Liver (tissue), 9 donors: ENCODE data around the gene FAM193A. TPM values are rescaled to one million over a fixed set of nuclear protein-coding genes. Genes with fewer than 3 reads are reported as not detected.

Source experiments
- DNase-seq: peaks from one replicate; pipeline ENCODE4 v3.0.0-alpha.2; 2017; ENCODE audit warnings: low spot score
- H3K27ac ChIP-seq, 2 donors: one replicate each; pipeline ENCODE4 v1.7.0; 2013; ENCODE audit warnings: inconsistent platforms in 2 of 2, low read length in 2 of 2, control low read depth in 1 of 2, low read depth in 1 of 2, mild to moderate bottlenecking in 1 of 2
- H3K27me3 ChIP-seq, 4 donors: one replicate each; pipeline versions ENCODE4 v1.6.1 to v1.7.0; 2013; ENCODE audit warnings: low read length in 3 of 4, inconsistent platforms in 1 of 4, mild to moderate bottlenecking in 1 of 4, moderate library complexity in 1 of 4; ENCODE audit not compliant: control insufficient read depth in 4 of 4, insufficient read depth in 4 of 4
- H3K36me3 ChIP-seq, 4 donors: one replicate each; pipeline versions ENCODE4 v1.6.1 to v1.7.0; 2013; ENCODE audit warnings: low read length in 3 of 4, mild to moderate bottlenecking in 3 of 4, low read depth in 1 of 4, moderate library complexity in 1 of 4; ENCODE audit not compliant: control insufficient read depth in 4 of 4, insufficient read depth in 3 of 4
- H3K4me1 ChIP-seq, 4 donors: one replicate each; pipeline versions ENCODE4 v1.6.1 to v1.7.0; 2013; ENCODE audit warnings: low read length in 3 of 4, mild to moderate bottlenecking in 3 of 4, moderate library complexity in 1 of 4; ENCODE audit not compliant: control insufficient read depth in 4 of 4, insufficient read depth in 4 of 4
- H3K4me3 ChIP-seq, 3 donors: one replicate each; pipeline versions ENCODE4 v1.6.1 to v1.7.0; 2013; ENCODE audit warnings: low read length in 3 of 3, control low read depth in 1 of 3, low read depth in 1 of 3, mild to moderate bottlenecking in 1 of 3
- H3K9ac ChIP-seq, 2 donors: one replicate each; pipeline ENCODE4 v1.7.0; 2013; ENCODE audit warnings: low read length in 2 of 2, mild to moderate bottlenecking in 2 of 2, moderate library complexity in 2 of 2, control low read depth in 1 of 2, low read depth in 1 of 2
- H3K9me3 ChIP-seq, 4 donors: one replicate each; pipeline versions ENCODE4 v1.6.1 to v1.7.0; 2013; ENCODE audit warnings: low read length in 3 of 4; ENCODE audit not compliant: control insufficient read depth in 4 of 4
- EGR1 ChIP-seq, 2 donors: IDR thresholded peaks; 2 replicates each; pipeline ENCODE4 v1.6.1; 2016 to 2018; ENCODE audit warnings: antibody characterized with exemption in 2 of 2, low read depth in 2 of 2
- FOXA1 ChIP-seq: IDR thresholded peaks from 2 replicates; pipeline ENCODE4 v1.6.1; 2016; ENCODE audit warnings: antibody characterized with exemption
- FOXA2 ChIP-seq: IDR thresholded peaks from 2 replicates; pipeline ENCODE4 v1.6.1; 2016; ENCODE audit warnings: antibody characterized with exemption
- GABPA ChIP-seq, 2 donors: IDR thresholded peaks in 1 of 2; conservative IDR thresholded peaks in 1 of 2; 2 replicates each; pipeline ENCODE4 v1.6.1; 2016; ENCODE audit warnings: antibody characterized with exemption in 2 of 2, mild to moderate bottlenecking in 1 of 2, moderate library complexity in 1 of 2
- HNF4A ChIP-seq, 2 donors: conservative IDR thresholded peaks; 2 replicates each; pipeline ENCODE4 v1.6.1; 2016; ENCODE audit warnings: antibody characterized with exemption in 2 of 2, mild to moderate bottlenecking in 2 of 2
- HNF4G ChIP-seq: IDR thresholded peaks from 2 replicates; pipeline ENCODE4 v1.6.1; 2016; ENCODE audit warnings: antibody characterized with exemption
- NR2F2 ChIP-seq: IDR thresholded peaks from 2 replicates; pipeline ENCODE4 v1.6.1; 2016; ENCODE audit warnings: antibody characterized with exemption
- RAD21 ChIP-seq, 2 donors: IDR thresholded peaks; 2 replicates each; pipeline ENCODE4 v1.6.1; 2016; ENCODE audit warnings: antibody characterized with exemption in 2 of 2, mild to moderate bottlenecking in 2 of 2
- SP1 ChIP-seq: IDR thresholded peaks from 2 replicates; pipeline ENCODE4 v1.6.1; 2018; ENCODE audit warnings: antibody characterized with exemption, mild to moderate bottlenecking
- TAF1 ChIP-seq: conservative IDR thresholded peaks from 2 replicates; pipeline ENCODE4 v1.6.1; 2016; ENCODE audit warnings: antibody characterized with exemption, mild to moderate bottlenecking
- YY1 ChIP-seq: IDR thresholded peaks from 2 replicates; pipeline ENCODE4 v1.6.1; 2016; ENCODE audit warnings: antibody characterized with exemption, mild to moderate bottlenecking
- WGBS: extraction: QIAGEN DNeasy Blood & Tissue Kit; methylation state at CpG from one replicate; pipeline ENCODE4 v1.1.7; 2013; 5-methylcytosine and 5-hydroxymethylcytosine counted together
- polyA plus RNA-seq, 2 donors: library from polyadenylated mRNA; stranded (reverse) in 1 of 2; unstranded in 1 of 2; fragments of 200-250 nt in 1 of 2; fragments of >200 nt in 1 of 2; fragmentation: Nextera tagmentation in 1 of 2; extraction: Ambion mirVana in 1 of 2; gene quantifications; one replicate each; pipeline versions ENCODE4 v1.2.1 to v1.2.3, GENCODE V29; 2013 to 2015
- total RNA-seq, 2 donors: library from RNA; depleted of rRNA; stranded (reverse); fragments of >200 nt; gene quantifications; one replicate each; pipeline ENCODE4 v1.2.3, GENCODE V29; 2014
- TF ChIP-seq, protein P1 (sequence below): IDR thresholded peaks from 2 replicates; pipeline ENCODE4 v1.6.1; 2016; ENCODE audit warnings: antibody characterized with exemption
- TF ChIP-seq, protein P2 (sequence below): IDR thresholded peaks from 2 replicates; pipeline ENCODE4 v1.6.1; 2016; ENCODE audit warnings: antibody characterized with exemption, mild to moderate bottlenecking
- TF ChIP-seq, protein P3 (sequence below): IDR thresholded peaks from 2 replicates; pipeline ENCODE4 v1.6.1; 2016; ENCODE audit warnings: antibody characterized with exemption
- TF ChIP-seq, protein P4 (sequence below): fragments of 150-350 bp; IDR thresholded peaks from 2 replicates; pipeline ENCODE4 v1.5.1; 2017; ENCODE audit warnings: improper control_type of control experiment, low read depth, low read length; ENCODE audit not compliant: missing input control
- donor health status: healthy.
- donor health status: healthy.
- donor health status: healthy.
- donor health status: healthy.
- donor health status: healthy.

FAM193A gene
- total and polyA plus RNA-seq, 4 donors = 3.9 to 10.2 (median 7.0) TPM

DNA sequence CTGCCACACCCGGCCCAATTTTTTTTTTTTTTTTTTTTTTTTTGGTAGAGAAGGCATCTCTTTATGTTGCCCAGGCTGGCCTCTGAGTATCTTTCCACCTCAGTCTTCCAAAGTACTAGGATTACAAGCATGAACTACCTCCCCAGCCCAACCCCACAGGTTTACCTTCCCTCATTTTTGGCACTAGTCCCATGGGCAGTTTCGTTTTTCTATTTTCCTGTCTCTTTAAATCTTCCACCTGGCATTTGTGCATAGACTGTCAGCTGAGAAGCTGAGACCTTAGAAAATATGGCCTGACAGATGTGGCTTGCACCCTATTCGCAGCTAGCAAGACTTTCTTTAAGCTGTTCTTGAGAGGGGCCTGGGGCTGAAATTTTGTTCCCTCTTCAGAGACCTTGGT is 191.8 kb downstream of the FAM193A start:
- TF ChIP-seq SP1 (no peak), TAF1 (no peak)
- 93% methylated on average over 3 of the region's 3 CpGs for WGBS
- H3K4me1 ChIP-seq = no peaks in the 10 kb centered on the region
- no peak for DNase-seq
- peaks cover 9 to 27% (median 12%) of the 10 kb centered on the region in 4 donors for H3K36me3 ChIP-seq
- H3K27me3 ChIP-seq = no peaks in the 10 kb centered on the region
- no peaks in the 10 kb centered on the region for H3K9me3 ChIP-seq
- no peak overlapping the region for H3K27ac ChIP-seq
- H3K9ac ChIP-seq = no peak overlapping the region
- H3K4me3 ChIP-seq = no peak overlapping the region

DNA sequence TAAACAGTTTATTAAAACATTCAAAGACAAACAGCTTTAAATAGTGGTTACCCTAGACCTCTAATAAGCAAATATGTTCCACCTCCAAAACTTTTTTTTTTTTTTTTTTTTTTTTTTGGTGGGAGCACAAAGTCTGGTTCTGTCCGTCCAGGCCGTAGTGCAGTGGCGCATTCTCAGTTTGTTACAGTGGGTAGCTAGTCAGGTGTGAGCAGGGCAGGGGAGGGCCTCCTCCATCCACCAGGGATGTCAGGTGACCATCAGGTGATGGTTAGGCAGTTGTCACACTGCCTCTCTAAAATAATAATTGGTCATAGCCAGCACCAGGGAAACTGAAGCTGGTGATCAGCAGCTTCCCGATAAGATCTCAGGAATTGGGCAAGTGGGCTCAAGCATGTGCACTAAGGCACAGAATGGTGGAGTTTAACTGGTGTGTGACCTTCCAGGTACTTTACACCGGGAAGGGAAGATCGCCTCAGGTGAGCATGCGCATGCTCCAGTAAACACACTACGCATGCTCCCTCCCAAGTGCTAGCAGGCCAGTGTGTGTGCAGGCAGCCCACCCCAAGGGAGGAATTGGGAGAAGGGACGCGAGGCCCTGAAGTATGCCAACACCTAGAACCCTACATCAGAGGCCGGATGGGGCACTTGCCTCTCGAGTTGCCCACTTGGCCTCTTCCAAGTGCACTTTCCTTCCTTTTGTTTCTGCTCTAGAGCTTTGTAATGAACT is 192.5 kb downstream of the FAM193A start:
- Histone ChIP-seq H3K27ac (no peak overlapping the region), H3K27me3 (no peaks in the 10 kb centered on the region), H3K9me3 (no peaks in the 10 kb centered on the region), H3K36me3 (peaks cover 11 to 32% (median 13%) of the 10 kb centered on the region in 4 donors), H3K4me1 (no peaks in the 10 kb centered on the region), H3K9ac (no peak overlapping the region), H3K4me3 (no peak overlapping the region)
- no peak for TF ChIP-seq HNF4G
- TF ChIP-seq, protein P1, sequence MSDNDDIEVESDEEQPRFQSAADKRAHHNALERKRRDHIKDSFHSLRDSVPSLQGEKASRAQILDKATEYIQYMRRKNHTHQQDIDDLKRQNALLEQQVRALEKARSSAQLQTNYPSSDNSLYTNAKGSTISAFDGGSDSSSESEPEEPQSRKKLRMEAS = no peak
- TF ChIP-seq EGR1 (IDR thresholded peaks at IDR 0.05; ENCODE audit: low read depth in 2 of 2) = no peak
- TF ChIP-seq FOXA1 = no peak
- TF ChIP-seq, protein P2, sequence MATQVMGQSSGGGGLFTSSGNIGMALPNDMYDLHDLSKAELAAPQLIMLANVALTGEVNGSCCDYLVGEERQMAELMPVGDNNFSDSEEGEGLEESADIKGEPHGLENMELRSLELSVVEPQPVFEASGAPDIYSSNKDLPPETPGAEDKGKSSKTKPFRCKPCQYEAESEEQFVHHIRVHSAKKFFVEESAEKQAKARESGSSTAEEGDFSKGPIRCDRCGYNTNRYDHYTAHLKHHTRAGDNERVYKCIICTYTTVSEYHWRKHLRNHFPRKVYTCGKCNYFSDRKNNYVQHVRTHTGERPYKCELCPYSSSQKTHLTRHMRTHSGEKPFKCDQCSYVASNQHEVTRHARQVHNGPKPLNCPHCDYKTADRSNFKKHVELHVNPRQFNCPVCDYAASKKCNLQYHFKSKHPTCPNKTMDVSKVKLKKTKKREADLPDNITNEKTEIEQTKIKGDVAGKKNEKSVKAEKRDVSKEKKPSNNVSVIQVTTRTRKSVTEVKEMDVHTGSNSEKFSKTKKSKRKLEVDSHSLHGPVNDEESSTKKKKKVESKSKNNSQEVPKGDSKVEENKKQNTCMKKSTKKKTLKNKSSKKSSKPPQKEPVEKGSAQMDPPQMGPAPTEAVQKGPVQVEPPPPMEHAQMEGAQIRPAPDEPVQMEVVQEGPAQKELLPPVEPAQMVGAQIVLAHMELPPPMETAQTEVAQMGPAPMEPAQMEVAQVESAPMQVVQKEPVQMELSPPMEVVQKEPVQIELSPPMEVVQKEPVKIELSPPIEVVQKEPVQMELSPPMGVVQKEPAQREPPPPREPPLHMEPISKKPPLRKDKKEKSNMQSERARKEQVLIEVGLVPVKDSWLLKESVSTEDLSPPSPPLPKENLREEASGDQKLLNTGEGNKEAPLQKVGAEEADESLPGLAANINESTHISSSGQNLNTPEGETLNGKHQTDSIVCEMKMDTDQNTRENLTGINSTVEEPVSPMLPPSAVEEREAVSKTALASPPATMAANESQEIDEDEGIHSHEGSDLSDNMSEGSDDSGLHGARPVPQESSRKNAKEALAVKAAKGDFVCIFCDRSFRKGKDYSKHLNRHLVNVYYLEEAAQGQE = no peak
- TF ChIP-seq TAF1 = no peak
- TF ChIP-seq, protein P3, sequence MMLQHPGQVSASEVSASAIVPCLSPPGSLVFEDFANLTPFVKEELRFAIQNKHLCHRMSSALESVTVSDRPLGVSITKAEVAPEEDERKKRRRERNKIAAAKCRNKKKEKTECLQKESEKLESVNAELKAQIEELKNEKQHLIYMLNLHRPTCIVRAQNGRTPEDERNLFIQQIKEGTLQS = no peak
- TF ChIP-seq FOXA2 = no peak
- DNase-seq = no peak
- WGBS = 96% methylated on average over 12 of the region's 12 CpGs

DNA sequence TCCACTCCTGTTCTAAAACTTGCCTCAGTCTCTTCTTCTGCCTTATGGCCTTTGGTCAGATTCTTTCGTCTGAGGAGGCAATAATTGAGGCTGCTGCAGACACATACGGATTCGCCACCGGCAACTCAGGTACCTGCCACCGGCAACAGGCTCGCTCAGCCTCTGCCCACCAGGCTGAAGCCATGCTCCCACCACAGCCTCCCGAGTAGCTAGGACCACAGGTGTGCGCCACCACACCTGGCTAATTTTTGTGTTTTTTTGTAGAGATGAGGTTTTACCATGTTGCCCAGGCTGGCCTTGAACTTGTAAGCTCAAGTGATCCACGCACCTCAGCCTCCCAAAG is 193.1 kb downstream of the FAM193A start:
- DNase-seq = no peak
- WGBS = 98% methylated on average over 9 of the region's 9 CpGs

More for the DNA sequence above, 193.1 kb downstream of the FAM193A start:
- peaks cover 11 to 32% (median 13%) of the 10 kb centered on the region in 4 donors for H3K36me3 ChIP-seq
- no peak overlapping the region for H3K4me3 ChIP-seq
- H3K27me3 ChIP-seq = no peaks in the 10 kb centered on the region
- H3K4me1 ChIP-seq = no peaks in the 10 kb centered on the region
- TF ChIP-seq RAD21 (IDR thresholded peaks at IDR 0.05) (no peak), HNF4A (conservative IDR thresholded peaks at IDR 0.05) (no peak), FOXA1 (no peak), YY1 (no peak), GABPA (IDR thresholded peaks at IDR 0.05 in 1 of 2, conservative IDR thresholded peaks at IDR 0.05 in 1 of 2) (no peak), NR2F2 (no peak), FOXA2 (no peak)
- TF ChIP-seq, protein P3 = no peak
- TF ChIP-seq, protein P1 = no peak
- TF ChIP-seq, protein P4, sequence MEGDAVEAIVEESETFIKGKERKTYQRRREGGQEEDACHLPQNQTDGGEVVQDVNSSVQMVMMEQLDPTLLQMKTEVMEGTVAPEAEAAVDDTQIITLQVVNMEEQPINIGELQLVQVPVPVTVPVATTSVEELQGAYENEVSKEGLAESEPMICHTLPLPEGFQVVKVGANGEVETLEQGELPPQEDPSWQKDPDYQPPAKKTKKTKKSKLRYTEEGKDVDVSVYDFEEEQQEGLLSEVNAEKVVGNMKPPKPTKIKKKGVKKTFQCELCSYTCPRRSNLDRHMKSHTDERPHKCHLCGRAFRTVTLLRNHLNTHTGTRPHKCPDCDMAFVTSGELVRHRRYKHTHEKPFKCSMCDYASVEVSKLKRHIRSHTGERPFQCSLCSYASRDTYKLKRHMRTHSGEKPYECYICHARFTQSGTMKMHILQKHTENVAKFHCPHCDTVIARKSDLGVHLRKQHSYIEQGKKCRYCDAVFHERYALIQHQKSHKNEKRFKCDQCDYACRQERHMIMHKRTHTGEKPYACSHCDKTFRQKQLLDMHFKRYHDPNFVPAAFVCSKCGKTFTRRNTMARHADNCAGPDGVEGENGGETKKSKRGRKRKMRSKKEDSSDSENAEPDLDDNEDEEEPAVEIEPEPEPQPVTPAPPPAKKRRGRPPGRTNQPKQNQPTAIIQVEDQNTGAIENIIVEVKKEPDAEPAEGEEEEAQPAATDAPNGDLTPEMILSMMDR = no peak
- H3K27ac ChIP-seq = no peak overlapping the region
- no peaks in the 10 kb centered on the region for H3K9me3 ChIP-seq
- no peak overlapping the region for H3K9ac ChIP-seq
